Measurements from ENCODE around the gene NFKBIL1. TPM values are rescaled to one million over a fixed set of nuclear protein-coding genes. Genes with fewer than 3 reads are reported as not detected.

The NFKBIL1 gene
- total and polyA plus RNA-seq, 8 donors: 0.45 to 51.9 (median 18.9) TPM

- H3K4me1 ChIP-seq: peaks cover 0 to 10% (median 2%) of the 10 kb centered on the region in 4 donors
- peaks cover 0 to 16% (median 0%) of the 10 kb centered on the region in 3 donors for H3K27me3 ChIP-seq
- peak in 1 of 2 donors; percentile 43 for DNase-seq
- H3K9me3 ChIP-seq: no peaks in the 10 kb centered on the region
- TF ChIP-seq POLR2AphosphoS5 (IDR thresholded peaks at IDR 0.05) (no peak), POLR2A (IDR thresholded peaks at IDR 0.05) (no peak), CTCF (IDR thresholded peaks at IDR 0.05) (no peak), EP300 (IDR thresholded peaks at IDR 0.05) (no peak)
- H3K36me3 ChIP-seq: no peaks in the 10 kb centered on the region
- WGBS, 5 donors: 72 to 80% (median 76%) methylated on average over 23 to 27 of the region's 27 CpGs
- H3K27ac ChIP-seq: peak within 1 kb of the TSS in 4 of 5 donors; percentile 17 to 62 (median 54)
- peak within 1 kb of the TSS in 2 of 4 donors; percentile 6 to 21 for H3K4me3 ChIP-seq
- intact Hi-C loops (cut with DNase I; ENCODE audit: low total_unique reads): no loop called here
Measured at GRCh38 chr6:31572041-31572911, 24.9 kb downstream of the NFKBIL1 start, which contains the start of gene LTA. Gene LTA, plus strand, starts transcription at chr6:31572289. Its CDS starts 454 bp downstream, at chr6:31572743.

DNA sequence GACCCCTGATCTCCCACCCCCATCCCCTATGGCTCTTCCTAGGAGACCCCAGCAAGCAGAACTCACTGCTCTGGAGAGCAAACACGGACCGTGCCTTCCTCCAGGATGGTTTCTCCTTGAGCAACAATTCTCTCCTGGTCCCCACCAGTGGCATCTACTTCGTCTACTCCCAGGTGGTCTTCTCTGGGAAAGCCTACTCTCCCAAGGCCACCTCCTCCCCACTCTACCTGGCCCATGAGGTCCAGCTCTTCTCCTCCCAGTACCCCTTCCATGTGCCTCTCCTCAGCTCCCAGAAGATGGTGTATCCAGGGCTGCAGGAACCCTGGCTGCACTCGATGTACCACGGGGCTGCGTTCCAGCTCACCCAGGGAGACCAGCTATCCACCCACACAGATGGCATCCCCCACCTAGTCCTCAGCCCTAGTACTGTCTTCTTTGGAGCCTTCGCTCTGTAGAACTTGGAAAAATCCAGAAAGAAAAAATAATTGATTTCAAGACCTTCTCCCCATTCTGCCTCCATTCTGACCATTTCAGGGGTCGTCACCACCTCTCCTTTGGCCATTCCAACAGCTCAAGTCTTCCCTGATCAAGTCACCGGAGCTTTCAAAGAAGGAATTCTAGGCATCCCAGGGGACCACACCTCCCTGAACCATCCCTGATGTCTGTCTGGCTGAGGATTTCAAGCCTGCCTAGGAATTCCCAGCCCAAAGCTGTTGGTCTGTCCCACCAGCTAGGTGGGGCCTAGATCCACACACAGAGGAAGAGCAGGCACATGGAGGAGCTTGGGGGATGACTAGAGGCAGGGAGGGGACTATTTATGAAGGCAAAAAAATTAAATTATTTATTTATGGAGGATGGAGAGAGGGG, 26.1 kb downstream of the NFKBIL1 start:
- DNase-seq: no peak
- Histone ChIP-seq H3K4me1 (peaks cover 0 to 18% (median 2%) of the 10 kb centered on the region in 4 donors), H3K36me3 (no peaks in the 10 kb centered on the region), H3K9me3 (no peaks in the 10 kb centered on the region), H3K27ac (no peak overlapping the region), H3K27me3 (peaks cover 0 to 8% (median 0%) of the 10 kb centered on the region in 3 donors), H3K4me3 (no peak overlapping the region)
- WGBS, 5 donors: 80 to 93% (median 83%) methylated on average over 9 of the region's 9 CpGs
- intact Hi-C loops (cut with DNase I; ENCODE audit: low total_unique reads): no loop called here
- no peak for TF ChIP-seq POLR2AphosphoS5 (IDR thresholded peaks at IDR 0.05)
- no peak for TF ChIP-seq POLR2A (IDR thresholded peaks at IDR 0.05)
- no peak for TF ChIP-seq CTCF (IDR thresholded peaks at IDR 0.05)
- TF ChIP-seq EP300 (IDR thresholded peaks at IDR 0.05): no peak

DNA sequence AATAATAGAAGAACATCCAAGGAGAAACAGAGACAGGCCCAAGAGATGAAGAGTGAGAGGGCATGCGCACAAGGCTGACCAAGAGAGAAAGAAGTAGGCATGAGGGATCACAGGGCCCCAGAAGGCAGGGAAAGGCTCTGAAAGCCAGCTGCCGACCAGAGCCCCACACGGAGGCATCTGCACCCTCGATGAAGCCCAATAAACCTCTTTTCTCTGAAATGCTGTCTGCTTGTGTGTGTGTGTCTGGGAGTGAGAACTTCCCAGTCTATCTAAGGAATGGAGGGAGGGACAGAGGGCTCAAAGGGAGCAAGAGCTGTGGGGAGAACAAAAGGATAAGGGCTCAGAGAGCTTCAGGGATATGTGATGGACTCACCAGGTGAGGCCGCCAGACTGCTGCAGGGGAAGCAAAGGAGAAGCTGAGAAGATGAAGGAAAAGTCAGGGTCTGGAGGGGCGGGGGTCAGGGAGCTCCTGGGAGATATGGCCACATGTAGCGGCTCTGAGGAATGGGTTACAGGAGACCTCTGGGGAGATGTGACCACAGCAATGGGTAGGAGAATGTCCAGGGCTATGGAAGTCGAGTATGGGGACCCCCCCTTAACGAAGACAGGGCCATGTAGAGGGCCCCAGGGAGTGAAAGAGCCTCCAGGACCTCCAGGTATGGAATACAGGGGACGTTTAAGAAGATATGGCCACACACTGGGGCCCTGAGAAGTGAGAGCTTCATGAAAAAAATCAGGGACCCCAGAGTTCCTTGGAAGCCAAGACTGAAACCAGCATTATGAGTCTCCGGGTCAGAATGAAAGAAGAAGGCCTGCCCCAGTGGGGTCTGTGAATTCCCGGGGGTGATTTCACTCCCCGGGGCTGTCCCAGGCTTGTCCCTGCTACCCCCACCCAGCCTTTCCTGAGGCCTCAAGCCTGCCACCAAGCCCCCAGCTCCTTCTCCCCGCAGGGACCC, 27.0 kb downstream of the NFKBIL1 start:
- Histone ChIP-seq H3K4me1 (peaks cover 0 to 18% (median under 1%) of the 10 kb centered on the region in 4 donors), H3K4me3 (no peak overlapping the region), H3K27me3 (peaks cover 0 to 8% (median 0%) of the 10 kb centered on the region in 3 donors), H3K9me3 (no peaks in the 10 kb centered on the region), H3K27ac (peak overlapping the region in 2 of 5 donors; percentile 56 to 76), H3K36me3 (no peaks in the 10 kb centered on the region)
- no peak for TF ChIP-seq EP300 (IDR thresholded peaks at IDR 0.05)
- TF ChIP-seq CTCF (IDR thresholded peaks at IDR 0.05): no peak
- TF ChIP-seq POLR2A (IDR thresholded peaks at IDR 0.05): no peak
- TF ChIP-seq POLR2AphosphoS5 (IDR thresholded peaks at IDR 0.05): no peak
- WGBS, 5 donors: 69 to 84% (median 75%) methylated on average over 14 of the region's 14 CpGs
- intact Hi-C loops (cut with DNase I; ENCODE audit: low total_unique reads): no loop called here
- no peak for DNase-seq

Data from stomach (tissue), 9 donors.